Raji (cell line): Measurements from ENCODE around the gene THAP7.

Experiments
- POLR2A ChIP-seq: IDR thresholded peaks from 2 replicates; pipeline ENCODE4 v1.6.1; 2011; ENCODE audit warnings: low read depth, low read length, control low read depth; ENCODE audit not compliant: insufficient read depth

The THAP7 gene

GRCh38 chr22:21020802-21021429 lies 19.0 kb upstream of the THAP7 start:
- no peak for TF ChIP-seq POLR2A

GRCh38 chr22:21018314-21018713 lies 16.4 kb upstream of the THAP7 start:
- no peak for TF ChIP-seq POLR2A

GRCh38 chr22:21016644-21017420 lies 14.9 kb upstream of the THAP7 start:
- no peak for TF ChIP-seq POLR2A

- no peak for TF ChIP-seq POLR2A
These were observed 13.6 kb upstream of the THAP7 start for GRCh38 chr22:21015466-21016006.

GRCh38 chr22:21014726-21015465 lies 13.0 kb upstream of the THAP7 start, which contains the start of gene P2RX6:
Gene P2RX6 (plus strand): TSS chr22:21015165. CDS start chr22:21015175, 10 bp downstream.
- TF ChIP-seq POLR2A, result no peak

GRCh38 chr22:21014202-21014725 lies 12.3 kb upstream of the THAP7 start:
- peak; percentile 25; the same call in 1 of the 2 replicates for TF ChIP-seq POLR2A

GRCh38 chr22:21013657-21014201 lies 11.8 kb upstream of the THAP7 start:
- no peak for TF ChIP-seq POLR2A

- no peak for TF ChIP-seq POLR2A
These were observed 10.8 kb upstream of the THAP7 start for GRCh38 chr22:21012446-21013407.

- no peak for TF ChIP-seq POLR2A
These were observed 8.7 kb upstream of the THAP7 start for GRCh38 chr22:21010426-21011113.

- TF ChIP-seq POLR2A, result no peak
These were observed 7.9 kb upstream of the THAP7 start for GRCh38 chr22:21009638-21010425.

GRCh38 chr22:21003782-21004181 lies 1.9 kb upstream of the THAP7 start:
- peak; percentile 36 for TF ChIP-seq POLR2A

- no peak for TF ChIP-seq POLR2A
These were observed 824 bp downstream of the THAP7 start for GRCh38 chr22:21000987-21001600.
